NAMALWA (cell line): ENCODE data around the gene RHOB.
"Not testable (repeated sequence)": the region's sequence is repeated elsewhere in the genome, so short reads cannot be mapped to it uniquely, and the experiment has no call there.

ENCODE experiments used
- DNase-seq: peaks from one replicate; pipeline ENCODE4 v3.0.0-alpha.2; 2015; ENCODE audit warnings: low spot score

The RHOB gene

DNA sequence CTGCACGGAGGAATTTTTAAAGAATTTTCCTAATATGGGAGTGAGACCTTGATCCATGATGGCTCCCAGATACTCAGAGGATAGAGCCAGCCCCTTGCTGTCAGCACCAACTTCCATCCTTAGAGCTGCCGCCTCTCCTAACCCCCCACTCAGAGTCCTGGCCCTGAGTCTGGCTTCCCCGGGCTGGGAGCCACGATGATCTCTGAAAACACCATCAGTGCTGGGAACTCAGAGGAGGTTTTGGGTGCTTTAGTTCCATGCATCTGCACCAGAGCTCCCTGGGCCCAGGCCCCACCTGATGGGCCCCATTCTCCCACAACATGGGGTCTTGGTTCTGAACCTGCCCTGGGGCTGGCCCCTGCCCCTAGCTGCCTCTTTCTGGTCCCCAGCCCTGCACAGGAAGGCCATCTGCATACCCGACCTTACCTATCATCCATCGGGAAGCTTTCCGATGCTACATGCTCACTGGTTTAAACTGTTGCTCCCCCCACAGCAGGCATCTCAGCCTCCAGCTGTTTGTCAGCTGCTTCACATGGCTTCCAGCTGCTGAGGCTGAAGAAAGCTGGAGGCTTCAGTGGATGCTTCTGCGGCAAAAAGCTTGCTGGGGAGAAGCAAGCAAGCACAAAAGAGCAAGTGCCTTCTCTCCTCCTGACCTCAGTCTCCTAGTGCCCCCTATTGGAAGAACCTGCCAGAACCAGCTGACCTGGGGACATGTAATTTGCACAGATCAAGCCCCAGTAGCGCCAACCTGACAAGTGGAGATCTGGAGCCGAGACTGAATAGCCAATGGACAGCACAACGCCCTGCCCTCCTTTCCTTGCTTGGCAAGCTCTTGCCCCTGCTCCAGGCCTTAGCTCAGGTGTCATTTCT, 24.2 kb upstream of the RHOB start:
- peak; percentile 25 for DNase-seq

DNA sequence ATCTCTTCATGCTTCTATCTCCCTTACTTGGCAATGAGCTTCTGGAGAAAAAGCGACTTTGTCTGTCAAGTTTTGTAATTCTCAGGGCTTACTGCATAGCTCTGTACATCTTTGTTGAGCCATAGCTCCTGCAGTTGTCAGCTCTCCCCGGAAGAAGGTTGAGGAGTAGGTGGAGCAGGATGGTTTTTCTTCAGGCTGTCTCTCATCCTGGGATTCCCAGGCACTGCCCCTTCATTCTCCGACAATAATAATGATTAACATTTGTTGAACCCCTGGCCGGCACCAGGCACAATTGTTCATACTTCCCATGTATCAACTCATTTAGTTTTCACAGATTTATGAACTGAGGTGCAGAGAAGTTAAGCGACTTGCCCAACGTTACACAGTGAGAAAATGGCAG, 23.5 kb upstream of the RHOB start:
- no peak for DNase-seq

DNA sequence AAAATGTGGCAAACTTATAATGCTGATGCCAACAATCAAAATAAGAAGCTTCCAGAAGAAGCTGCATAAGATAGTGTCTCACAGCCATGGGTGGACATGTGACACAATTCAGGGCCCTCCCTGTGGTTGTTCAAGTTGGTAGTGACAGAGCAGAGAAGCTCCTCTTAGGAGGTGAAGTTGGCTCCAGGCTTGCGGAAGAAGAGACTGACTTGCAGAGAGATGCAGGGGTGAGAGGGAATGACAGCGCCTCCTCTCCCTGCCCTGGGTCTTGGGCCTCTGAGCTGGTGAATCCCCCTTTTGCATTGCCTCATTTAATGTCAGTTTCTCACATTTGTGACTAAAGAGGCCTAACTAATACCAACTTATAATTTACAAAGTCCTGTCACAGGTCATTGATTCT, 23.0 kb upstream of the RHOB start:
- DNase-seq = no peak

DNA sequence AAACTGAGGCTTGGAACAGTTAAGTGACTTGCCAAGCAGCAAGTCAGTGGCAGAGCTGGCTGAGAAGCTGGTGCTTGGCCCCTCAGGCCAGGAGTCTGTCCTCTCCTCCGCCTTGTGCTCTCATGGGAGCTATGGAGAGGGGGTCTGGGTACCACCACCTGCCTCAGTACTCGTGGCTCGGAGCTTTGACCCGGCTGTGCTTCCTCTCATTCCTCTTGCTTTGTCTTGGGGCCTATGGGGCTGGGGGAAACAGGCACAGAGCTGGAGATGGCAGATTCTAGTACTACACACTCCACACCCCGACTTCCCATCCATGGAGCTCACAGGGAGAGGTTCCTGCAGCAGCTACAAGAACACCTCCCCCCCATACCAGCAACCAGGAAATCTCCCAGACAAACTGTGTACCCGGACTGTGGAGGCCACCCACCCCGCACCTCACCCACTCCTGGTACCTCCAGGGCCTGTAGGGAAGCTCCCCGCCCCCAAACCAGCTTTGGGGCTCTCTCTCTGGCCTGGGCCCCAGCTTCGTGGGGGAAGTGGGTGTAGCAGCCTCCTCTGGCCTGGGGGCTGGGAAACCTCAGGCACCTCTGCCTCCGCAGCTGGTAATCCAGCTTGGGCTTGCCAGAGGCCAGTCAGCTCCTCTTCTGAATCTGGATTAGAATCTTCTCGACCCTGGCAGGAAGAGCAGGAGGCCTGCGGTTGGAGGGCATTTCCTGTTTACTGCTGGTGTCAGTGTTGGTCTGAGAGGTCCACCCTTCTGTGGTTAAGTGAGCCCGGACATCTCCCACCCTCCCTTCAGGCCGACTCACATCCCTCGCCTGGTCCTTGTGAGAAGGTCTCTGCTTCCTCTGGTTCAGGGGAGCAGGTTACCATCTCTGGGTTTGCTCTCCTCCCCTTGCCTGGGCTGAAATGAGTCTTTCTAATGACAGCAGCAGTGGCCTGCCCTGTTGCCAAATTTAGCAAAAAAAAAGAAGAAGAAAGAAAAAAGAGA, 22.3 kb upstream of the RHOB start:
- DNase-seq = peak; percentile 29

DNA sequence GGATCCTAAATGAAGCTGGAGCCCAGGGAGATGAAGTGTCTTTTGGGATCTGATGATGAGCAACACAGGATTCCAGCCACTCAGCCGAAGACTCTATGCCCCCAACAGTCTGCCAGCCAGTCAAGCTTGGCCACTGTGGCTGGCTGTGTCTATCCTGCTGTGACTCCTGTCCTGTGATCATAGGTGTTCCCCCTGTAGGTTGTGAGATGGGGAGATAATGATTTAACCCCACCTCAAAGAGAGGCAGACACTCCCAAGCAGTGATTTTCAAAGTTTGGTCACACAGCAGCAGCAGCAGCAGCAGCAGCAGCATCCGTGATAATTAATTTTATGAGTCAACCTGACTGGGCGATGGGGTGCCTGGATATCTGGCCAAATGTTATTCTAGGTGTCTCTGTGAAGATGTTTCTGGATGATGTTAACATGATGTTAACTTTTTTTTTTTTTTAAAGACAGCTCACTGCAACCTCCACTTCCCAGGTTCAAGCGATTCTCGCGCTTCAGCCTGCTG, 21.4 kb upstream of the RHOB start:
- no peak for DNase-seq

DNA sequence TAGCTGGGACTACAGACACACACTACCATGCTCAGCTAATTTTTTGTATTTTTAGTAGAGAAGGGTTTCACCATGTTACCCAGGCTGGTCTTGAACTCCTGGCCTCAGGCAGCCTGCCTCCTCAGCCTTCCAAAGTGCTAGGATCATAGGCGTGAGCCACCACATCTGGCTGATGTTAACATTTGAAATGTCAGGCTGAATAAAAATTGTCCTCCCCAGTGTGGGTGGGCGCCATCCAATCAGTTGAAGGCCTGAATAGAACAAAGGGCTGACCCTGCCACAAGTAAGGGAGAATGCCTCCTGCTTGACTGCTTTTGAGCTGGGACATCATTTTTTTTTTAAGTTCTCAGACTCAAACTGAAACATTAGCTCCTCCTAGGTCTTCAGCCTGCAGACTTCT, 21.0 kb upstream of the RHOB start:
- DNase-seq = no peak

DNA sequence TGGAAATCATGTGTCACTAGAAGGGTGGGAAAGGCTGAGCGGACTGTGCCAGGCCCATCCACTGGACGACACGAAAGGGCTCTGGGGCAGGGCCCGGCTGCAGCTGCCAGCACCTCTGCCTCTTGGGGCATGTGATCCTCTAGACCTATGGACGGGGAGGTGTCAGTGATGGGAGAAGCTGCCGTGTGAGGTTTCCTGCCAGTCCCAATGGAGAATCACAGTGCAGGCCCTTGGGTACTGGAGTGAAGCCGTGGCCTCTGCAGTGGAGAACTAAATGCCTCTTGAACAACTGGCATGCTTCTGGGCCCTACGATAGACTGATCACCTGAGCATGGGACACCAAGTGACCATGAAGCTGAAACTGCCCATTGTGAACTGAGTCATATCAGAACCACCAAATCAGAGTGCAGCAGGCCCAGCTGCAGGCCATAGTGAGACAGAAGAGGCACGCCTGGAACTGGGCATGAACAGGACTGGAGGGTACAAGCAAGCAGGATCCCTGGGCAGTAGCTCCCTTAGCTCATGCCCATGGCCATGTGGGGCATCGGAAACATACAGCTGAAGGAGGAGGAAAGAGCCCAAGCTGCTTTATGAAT, 18.8 kb upstream of the RHOB start:
- DNase-seq = no peak

DNA sequence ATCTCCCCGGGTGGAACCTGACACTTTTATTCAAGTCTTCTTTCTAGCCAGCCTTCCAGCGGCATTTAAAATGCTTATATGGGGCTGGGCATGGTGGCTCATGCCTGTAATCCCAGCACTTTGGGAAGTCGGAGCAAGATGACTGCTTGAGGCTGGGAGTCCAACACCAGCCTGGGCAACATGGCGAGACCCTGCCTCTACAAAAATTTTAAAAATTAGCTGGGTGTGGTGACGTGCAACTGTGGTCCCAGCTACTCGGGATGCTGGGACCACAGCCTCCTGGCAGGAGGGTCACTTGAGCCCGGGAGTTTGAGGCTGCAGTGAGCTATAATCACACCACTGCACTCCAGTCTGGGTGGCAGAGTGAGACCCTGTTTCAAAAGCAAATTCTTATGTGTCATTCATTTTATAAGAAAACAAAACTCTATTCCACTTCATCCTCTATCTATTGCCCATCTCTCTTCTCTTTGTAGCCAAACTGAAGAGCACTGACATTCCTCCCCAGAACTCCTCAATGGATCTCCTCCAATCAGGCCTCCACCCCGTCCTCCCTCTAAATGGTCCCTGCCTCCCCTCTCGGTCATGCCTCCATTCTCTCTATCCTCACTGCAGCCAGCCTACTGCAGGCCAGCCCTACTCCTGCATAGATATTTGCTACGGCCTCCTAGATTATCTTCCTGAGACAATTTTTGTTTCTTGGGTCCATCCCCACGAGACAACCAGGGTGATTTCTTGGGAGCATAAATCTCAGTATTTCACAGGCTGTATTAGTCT, 18.0 kb upstream of the RHOB start:
- no peak for DNase-seq

DNA sequence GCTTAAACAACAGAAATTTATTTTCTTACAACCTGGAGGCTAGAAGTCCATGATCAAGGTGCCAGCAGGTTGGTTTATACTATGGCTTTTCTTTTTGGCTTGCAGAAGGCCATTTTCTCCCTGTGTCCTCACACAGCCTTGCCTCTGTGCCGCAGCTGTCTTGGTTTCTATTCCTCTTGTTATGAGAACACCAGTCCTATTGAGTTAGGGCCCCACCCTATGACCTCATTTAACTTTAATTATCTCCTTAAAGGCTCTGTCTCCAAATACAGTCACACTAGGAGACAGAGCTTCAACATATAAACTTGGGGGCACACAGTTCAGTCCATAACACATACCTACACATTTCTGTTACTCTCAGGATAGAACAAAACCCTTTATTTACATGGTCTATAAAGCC, 17.3 kb upstream of the RHOB start:
- peak; percentile 19 for DNase-seq

DNA sequence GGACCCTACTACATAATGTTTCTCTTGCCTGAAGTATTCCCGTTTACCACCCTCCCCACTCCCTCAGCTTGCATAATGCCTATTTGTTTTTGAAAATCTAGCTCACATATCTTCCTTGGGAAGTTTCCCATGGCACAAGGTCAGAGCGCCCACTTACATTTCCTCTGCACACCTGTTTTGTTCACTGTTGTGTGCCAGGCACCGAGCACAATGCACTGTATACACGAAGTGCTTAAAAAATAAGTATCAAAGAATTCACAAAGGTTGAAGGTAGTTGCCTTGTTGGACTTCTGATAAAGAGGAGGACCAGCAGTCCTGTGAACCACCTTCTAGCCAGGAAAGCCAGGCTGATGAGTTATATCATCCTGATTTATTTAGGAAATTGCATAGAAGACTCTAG, 16.8 kb upstream of the RHOB start:
- DNase-seq = no peak

DNA sequence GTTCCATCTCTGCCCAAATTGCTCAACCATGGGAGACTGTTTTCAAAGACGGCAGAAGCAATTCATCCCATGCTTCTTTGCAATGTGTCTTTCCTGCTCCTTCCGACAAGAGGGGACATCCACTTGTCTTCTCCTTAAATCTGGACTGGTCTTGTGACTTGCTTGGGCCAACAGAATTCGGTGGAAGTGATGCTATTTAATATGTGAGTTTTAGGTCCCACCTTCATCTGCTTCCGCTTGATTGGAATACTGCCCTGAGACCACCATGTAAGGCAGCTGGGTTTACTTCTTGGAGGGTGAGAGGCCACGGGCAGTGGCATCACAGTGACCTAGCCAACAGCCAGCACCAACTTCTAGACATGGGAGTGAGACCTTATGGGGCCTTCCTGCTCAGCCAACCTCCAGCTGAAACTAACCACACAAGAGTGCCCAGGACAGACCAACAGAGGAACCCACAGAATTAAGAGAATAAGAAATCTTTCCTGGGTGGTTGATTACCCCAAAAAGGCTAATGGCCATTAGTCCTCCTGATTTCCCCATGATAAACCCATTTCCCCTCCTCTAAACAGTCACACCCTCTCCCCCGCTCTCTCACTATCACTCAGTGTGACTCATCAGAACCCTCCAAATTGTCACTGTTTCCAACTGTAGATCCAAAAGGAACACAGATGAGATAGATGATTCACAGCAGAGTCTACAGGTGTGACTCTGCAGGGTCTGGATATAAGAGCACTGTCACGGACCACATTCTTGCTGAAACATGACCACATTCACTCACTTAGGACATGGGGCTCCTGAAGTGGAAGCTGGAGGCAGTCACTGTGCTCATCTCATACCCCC, 16.2 kb upstream of the RHOB start:
- DNase-seq = no peak

DNA sequence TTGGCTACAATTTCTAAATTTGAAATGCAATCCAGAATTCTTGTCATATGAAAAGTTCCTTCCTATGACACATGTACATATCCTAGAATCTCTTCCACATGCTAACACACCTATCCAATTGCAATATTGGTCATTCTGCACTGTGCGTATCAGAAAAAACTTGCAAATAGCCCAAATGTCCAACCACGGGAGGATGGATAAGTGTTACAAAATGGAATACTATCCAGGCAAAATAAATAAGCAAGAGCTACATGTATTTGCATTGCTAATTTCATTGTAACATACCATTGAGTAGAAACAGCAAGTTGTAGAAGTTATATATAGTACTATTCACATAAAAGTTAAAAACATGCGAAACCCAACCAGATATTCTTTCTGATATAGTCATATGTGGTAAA, 15.6 kb upstream of the RHOB start:
- DNase-seq = no peak

DNA sequence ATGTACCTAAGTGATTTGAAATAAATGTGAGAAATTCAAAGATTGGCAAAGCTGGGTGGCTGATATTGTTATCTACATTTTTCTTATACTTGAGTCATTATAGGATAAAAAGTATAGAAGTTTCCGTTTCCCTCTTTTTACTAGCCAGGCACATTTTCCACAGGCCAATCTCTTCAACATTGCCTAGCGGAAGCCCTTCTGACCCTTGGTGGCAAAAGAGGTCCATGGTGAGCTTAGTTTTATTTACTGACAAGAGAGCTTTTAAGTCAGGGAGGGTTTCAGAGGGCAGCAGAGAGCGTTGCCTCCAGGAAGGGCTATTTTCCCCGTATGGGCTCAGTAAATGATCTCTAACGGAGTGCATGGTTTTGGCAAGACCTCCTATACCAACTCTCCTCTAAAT, 15.1 kb upstream of the RHOB start:
- no peak for DNase-seq

DNA sequence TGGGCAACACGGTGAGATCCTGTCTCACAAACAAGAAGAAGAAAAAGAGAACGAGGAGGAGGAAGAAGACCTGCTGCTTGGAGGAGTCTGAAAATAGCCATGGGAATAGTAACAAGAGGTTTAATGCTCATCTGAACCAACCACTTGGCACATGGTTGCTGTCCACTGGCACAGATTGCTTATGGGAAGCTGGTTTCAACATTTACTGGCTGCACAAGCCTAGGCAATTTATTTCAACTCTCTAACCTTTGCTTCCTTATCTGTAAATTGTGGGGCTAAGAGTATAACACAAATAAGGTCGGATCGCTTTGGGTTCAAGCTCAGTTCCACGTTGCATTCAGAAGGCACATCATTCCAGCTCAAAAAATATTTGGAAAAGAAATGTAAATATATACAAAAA, 14.2 kb upstream of the RHOB start:
- DNase-seq = no peak

DNA sequence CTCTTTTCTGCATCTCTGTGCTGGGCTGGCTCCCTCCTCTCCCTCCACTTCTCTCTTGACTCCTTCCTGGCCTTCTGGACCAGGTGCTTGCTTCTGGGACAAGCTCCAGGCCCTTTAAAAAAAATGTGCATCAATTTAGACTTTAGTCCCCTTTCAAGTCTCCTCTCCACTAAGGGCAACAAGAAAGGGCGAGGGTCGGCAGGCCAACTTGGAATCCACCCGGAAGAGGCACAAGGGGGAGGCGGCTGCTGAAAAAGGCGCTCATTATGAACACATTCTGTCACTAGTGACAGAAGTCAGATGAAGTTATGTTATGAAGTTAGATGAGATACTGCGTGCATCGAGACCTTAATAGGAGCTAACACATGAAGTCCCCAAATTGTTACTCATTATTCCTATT, 13.6 kb upstream of the RHOB start:
- no peak for DNase-seq

DNA sequence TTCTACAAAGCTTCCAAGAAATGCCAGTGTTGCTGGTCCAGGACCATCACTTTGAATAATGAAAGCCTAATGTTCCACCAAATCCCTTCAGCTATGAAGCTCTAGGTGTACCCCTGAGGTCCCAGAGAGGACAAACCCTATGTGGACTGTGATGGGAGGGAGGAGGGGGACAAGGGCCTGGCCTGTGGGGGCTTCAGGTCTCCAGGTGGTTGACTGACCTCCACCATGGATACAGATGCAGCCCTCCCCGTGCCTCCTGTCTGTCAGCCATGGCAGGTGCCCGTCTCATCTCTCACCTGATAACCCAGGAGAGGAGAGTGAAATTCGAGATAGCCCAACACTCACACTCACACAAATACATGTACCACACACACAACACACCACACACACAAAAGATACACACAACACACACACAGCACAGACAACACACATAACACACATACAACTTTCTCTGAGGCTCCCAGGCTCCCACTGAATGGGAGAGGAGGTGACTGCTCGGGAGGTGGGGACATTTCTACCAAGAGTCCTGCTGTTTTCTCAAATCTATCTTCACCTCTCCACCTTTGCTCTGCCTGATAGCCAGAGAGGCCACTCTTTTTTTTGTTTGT, 12.8 kb upstream of the RHOB start:
- DNase-seq = no peak

DNA sequence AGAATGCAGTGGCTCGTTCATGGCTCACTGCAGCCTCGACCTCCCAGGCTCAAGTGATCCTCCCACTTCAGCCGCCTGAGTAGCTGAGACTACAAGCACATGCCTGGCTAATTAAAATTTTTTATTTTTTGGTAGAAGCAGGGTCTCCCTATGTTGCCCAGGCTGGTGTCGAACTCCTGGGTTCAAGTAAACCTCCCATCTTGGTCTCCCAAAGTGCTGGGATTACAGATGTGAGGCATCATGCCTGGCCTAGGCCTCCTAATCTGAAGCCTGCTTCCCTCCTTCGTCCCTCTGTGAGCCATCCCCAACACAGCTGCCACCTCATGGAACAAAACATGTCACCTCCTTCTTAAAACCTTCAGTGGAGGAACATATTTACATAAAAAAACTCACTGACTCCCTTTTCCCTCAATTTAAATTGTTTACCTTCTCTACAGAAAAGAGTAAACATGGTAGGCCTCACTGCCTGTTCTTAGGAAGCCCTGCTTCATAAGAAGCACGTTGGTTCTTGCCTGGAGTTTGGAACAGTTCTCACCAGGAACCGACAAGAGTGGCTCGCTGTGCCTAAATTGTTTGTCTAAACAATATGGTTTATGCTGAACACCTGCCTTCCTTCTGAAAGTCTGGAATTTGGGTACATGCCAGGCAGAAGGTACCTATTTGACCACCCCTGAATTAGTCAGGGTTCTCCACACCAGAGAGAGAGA, 12.1 kb upstream of the RHOB start:
- DNase-seq = no peak

DNA sequence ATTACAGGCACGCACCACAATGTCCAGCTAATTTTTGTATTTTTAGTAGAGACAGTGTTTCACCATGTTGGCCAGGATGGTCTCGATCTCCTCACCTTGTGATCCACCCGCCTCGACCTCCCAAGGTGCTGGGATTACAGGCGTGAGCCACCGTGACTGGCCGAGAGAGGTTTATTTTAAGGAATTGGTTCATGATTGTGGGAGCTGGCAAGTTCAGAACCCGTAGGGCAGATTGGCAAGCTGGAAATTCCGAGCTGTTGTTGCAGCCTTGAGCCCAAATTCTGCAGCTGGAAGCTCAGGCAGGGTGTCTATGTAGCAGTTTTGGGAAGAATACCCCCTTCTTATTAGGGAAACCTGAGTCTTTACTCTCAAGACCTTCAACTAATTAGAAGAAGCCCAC, 11.4 kb upstream of the RHOB start:
- not testable (repeated sequence) for DNase-seq

DNA sequence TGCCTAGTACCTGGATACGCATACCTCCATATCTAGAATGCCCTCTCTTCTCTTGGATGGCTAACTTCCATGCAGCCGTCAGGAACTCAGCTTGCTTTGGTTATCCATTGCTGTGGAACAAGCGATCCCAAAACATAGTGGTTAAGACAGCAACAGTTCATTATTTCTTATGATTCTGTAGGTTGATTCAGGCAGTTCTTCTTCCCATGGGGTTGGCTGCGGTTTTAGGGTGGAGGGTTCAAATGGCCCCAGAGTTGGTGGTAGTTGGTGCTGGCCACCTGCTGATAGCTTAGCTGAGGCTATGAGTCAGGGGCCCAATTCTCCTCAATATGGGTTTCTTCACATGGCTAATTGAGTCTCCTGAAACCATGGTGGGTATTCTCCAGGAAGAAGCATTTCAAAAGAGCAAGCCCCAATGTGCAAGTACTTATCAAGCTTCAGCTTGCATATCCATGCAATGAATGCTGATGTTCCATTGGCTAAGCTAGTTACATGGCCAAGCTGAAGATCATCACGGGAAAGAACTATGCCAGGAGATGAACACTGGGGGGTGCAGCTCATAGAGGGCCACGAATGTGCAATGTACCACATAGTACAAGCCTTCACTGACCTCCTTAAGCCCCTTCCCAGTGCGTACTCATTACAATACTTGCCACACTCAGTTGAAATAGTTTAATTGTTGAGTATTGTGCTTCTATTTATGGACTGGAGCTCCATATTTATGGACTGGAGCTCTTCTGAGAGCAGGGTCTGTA, 10.0 kb upstream of the RHOB start:
- no peak for DNase-seq
